ENCODE measurements around the gene ENGASE.

Gene ENGASE

GRCh38 chr17:79118924-79119323 lies 44.3 kb downstream of the ENGASE start:
- no peak for DNase-seq

- DNase-seq = no peak
These were observed 45.6 kb downstream of the ENGASE start for GRCh38 chr17:79120259-79120658.

GRCh38 chr17:79123988-79124387 lies 49.4 kb downstream of the ENGASE start:
- no peak for DNase-seq

GRCh38 chr17:79124513-79125209 lies 50.0 kb downstream of the ENGASE start:
- DNase-seq = no peak

GRCh38 chr17:79125503-79125902 lies 50.9 kb downstream of the ENGASE start:
- DNase-seq = no peak

- no peak for DNase-seq
These were observed 51.5 kb downstream of the ENGASE start for GRCh38 chr17:79126139-79126538.

GRCh38 chr17:79127534-79128135 lies 53.0 kb downstream of the ENGASE start:
- no peak for DNase-seq

GRCh38 chr17:79129523-79129922 lies 54.9 kb downstream of the ENGASE start:
- no peak for DNase-seq

- DNase-seq = no peak
These were observed 56.1 kb downstream of the ENGASE start for GRCh38 chr17:79130536-79131273.

- DNase-seq = no peak
These were observed 56.6 kb downstream of the ENGASE start for GRCh38 chr17:79131274-79131635.

- no peak for DNase-seq
These were observed 57.1 kb downstream of the ENGASE start for GRCh38 chr17:79131701-79132100.

GRCh38 chr17:79132271-79133064 lies 57.8 kb downstream of the ENGASE start:
- peak; percentile 78 for DNase-seq

- DNase-seq = no peak
These were observed 58.6 kb downstream of the ENGASE start for GRCh38 chr17:79133214-79133613.

- no peak for DNase-seq
These were observed 59.4 kb downstream of the ENGASE start for GRCh38 chr17:79133985-79134384.

GRCh38 chr17:79135011-79135410 lies 60.4 kb downstream of the ENGASE start:
- no peak for DNase-seq

GRCh38 chr17:79135628-79136405 lies 61.2 kb downstream of the ENGASE start:
- no peak for DNase-seq
